ENCODE results near the gene RBMS1. TPM values are rescaled to one million over a fixed set of nuclear protein-coding genes. Genes with fewer than 3 reads are reported as not detected.
A peak's percentile ranks its signal among the peaks of the same experiment; 100 is the strongest.

Gene RBMS1
- total and polyA plus RNA-seq, 2 of the 4 experiments (the other 2 are of a cell fraction), result 43.5 to 64.9 TPM

- TF ChIP-seq, protein P1, sequence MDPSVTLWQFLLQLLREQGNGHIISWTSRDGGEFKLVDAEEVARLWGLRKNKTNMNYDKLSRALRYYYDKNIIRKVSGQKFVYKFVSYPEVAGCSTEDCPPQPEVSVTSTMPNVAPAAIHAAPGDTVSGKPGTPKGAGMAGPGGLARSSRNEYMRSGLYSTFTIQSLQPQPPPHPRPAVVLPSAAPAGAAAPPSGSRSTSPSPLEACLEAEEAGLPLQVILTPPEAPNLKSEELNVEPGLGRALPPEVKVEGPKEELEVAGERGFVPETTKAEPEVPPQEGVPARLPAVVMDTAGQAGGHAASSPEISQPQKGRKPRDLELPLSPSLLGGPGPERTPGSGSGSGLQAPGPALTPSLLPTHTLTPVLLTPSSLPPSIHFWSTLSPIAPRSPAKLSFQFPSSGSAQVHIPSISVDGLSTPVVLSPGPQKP (IDR thresholded peaks at IDR 0.05; ENCODE audit: borderline replicate concordance, low read depth, low read length), result no peak
These were observed 993 bp downstream of the RBMS1 start (continued) for GRCh38 chr2:160492401-160493226.

DNA sequence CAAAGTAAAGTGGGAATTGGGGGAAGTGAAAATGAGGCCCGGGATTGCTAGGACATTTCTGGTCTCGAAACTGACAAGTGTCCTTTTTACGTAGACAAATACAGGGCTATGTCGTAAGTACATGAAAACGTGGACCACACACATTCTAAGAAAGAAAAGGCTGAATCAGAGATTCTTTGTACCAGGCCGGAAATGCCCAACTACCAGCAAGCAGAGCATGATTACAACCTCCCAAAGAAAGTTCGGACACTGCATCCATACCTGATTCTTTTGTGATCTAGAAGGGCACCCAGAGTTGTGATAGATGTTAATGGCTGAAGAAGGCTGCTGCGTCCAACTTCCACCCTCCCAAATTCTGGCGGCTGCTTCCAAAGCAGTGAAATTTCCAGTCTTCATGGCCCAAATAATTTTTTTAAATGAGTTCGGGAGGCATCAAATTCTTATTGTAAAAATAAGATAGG, 1.7 kb downstream of the RBMS1 start:
- H4K20me1 ChIP-seq (ENCODE audit: insufficient read depth, low read length), result peaks cover 22% of the 10 kb centered on the region; the same call in 1 of the 2 replicates
- peak; percentile 75 for DNase-seq
- peak overlapping the region; percentile 76 for H2BK120ac ChIP-seq (ENCODE audit: low read depth, low read length)
- dilution Hi-C loops (cut with HindIII; ENCODE audit: low sequenced_read_pairs, unreplicated experiment) (no loop called here), intact Hi-C loops (cut with micrococcal nuclease) (loop anchor here (1.0 to 10.0 kb wide), 12 partner anchors 65 to 673 kb away; partner anchors contain the start of gene TANK), in situ Hi-C loops (cut with MboI; ENCODE audit: low sequenced_read_pairs) (loop anchor here (5.0 kb wide), 1 partner anchor 480 kb away; no protein-coding TSS in a partner anchor)
- peak overlapping the region; percentile 100 for H3K27ac ChIP-seq (ENCODE audit: insufficient read depth, low read length)
- peak overlapping the region; percentile 64 for H3K23ac ChIP-seq (ENCODE audit: low read depth, low read length)
- H3K4me2 ChIP-seq (ENCODE audit: low read depth, low read length), result peak overlapping the region; percentile 86
- H2BK15ac ChIP-seq (ENCODE audit: low read depth, low read length), result peak overlapping the region; percentile 69; the same call in 2 of the 3 replicates
- H3K56ac ChIP-seq (ENCODE audit: extremely low read depth, insufficient read depth, low read length), result peak overlapping the region; percentile 95
- peak overlapping the region; percentile 83 for H4K91ac ChIP-seq (ENCODE audit: insufficient read depth, low read depth, low read length)
- POLR2A ChIA-PET (ENCODE audit: unreplicated experiment), result no interaction called here
- H3K18ac ChIP-seq (ENCODE audit: low read depth, low read length), result peak overlapping the region; percentile 78
- H2BK5ac ChIP-seq (ENCODE audit: low read depth, low read length, poor library complexity, severe bottlenecking), result peak overlapping the region; percentile 95
- H3K4me3 ChIP-seq (ENCODE audit: insufficient read depth, low read depth, low read length), result peak overlapping the region; percentile 98
- H2AFZ ChIP-seq (replicated peaks; ENCODE audit: low read length, poor library complexity), result peak overlapping the region; percentile 65
- peak overlapping the region; percentile 87 for H3K4ac ChIP-seq (ENCODE audit: low read depth, low read length)
- no TSS peak for BruUV-seq (replicated peaks)
- no peaks in the 10 kb centered on the region for H3K9me3 ChIP-seq (ENCODE audit: control insufficient read depth, insufficient read depth, low read length)
- peaks cover 8% of the 10 kb centered on the region for H3K4me1 ChIP-seq (ENCODE audit: control insufficient read depth, insufficient read depth, low read length)
- peak overlapping the region; percentile 2; the same call in 1 of the 2 replicates for H2AK5ac ChIP-seq (ENCODE audit: low read depth, low read length)
- H3K79me1 ChIP-seq (ENCODE audit: low read depth in 1 of 2, low read length in 2 of 2), result peaks cover 9 to 29% of the 10 kb centered on the region in 2 experiments; a peak in 3 of 4 replicates
- peaks cover 5% of the 10 kb centered on the region; the same call in 1 of the 2 replicates for H3K9me1 ChIP-seq (ENCODE audit: insufficient read depth, low read length)
- peak overlapping the region; percentile 59 for H2AK9ac ChIP-seq (replicated peaks; ENCODE audit: low read depth, low read length, poor library complexity)
- H3K27me3 ChIP-seq (ENCODE audit: control insufficient read depth, insufficient read depth, low read length), result no peaks in the 10 kb centered on the region
- H3K9ac ChIP-seq (ENCODE audit: low read depth, low read length), result peak overlapping the region; percentile 100
- peak overlapping the region; percentile 65 for H3K14ac ChIP-seq (replicated peaks; ENCODE audit: low read depth, low read length)
- CTCF ChIA-PET, result interaction anchor here (1.6 kb wide), 1 partner anchor 434 kb away, joined by 3 read pairs; no protein-coding TSS in a partner anchor
- TF ChIP-seq POLR2A (IDR thresholded peaks at IDR 0.05; ENCODE audit: low read depth, low read length) (peak; percentile 55), RCOR1 (IDR thresholded peaks at IDR 0.05; ENCODE audit: insufficient replicate concordance, low read length) (no peak), NFE2L2 (IDR thresholded peaks at IDR 0.05; ENCODE audit: low read depth, low read length) (no peak), MAFK (IDR thresholded peaks at IDR 0.05; ENCODE audit: low read depth, low read length) (peak; percentile 79), CHD1 (IDR thresholded peaks at IDR 0.05; ENCODE audit: low read depth, low read length) (no peak), CEBPB (IDR thresholded peaks at IDR 0.05; ENCODE audit: low read depth, low read length) (peak; percentile 76)
- peak overlapping the region; percentile 63 to 91 for H4K8ac ChIP-seq (ENCODE audit: low read depth in 2 of 2, low read length in 2 of 2)
- H4K5ac ChIP-seq (ENCODE audit: low read depth, low read length), result peak overlapping the region; percentile 82
- no CpG with 5 or more reads among the region's 10 CpGs for WGBS, 2 experiments (ENCODE audit: extremely low coverage in 2 of 2, insufficient read length in 1 of 2)
- peak overlapping the region; percentile 45 for H2BK20ac ChIP-seq (ENCODE audit: low read depth, low read length)
- H3K36me3 ChIP-seq (ENCODE audit: control insufficient read depth, insufficient read depth, low read length), result no peaks in the 10 kb centered on the region; the same call in 1 of the 2 replicates
- ATAC-seq (ENCODE audit: low read depth), result no peak

Measured in IMR-90 (cell line).